Adipocyte (in vitro differentiated cells): Measurements from ENCODE around the gene HPSE2.
"Not testable (repeated sequence)": the region's sequence is repeated elsewhere in the genome, so short reads cannot be mapped to it uniquely, and the experiment has no call there.

Experiments used
- DNase-seq: peaks from one replicate; pipeline ENCODE4 v3.0.0-alpha.2; 2015; ENCODE audit warnings: low read depth
- H3K27me3 ChIP-seq: replicated peaks from 2 replicates; pipeline ENCODE4 v1.7.0; 2013; ENCODE audit warnings: mild to moderate bottlenecking, low read length, moderate library complexity; ENCODE audit not compliant: control insufficient read depth, insufficient read depth
- H3K36me3 ChIP-seq: 2 replicates; pipeline ENCODE4 v1.7.0; 2013; ENCODE audit warnings: low read length, mild to moderate bottlenecking, moderate library complexity; ENCODE audit not compliant: control insufficient read depth, insufficient read depth, severe bottlenecking
- H3K4me1 ChIP-seq: 2 replicates; pipeline ENCODE4 v1.7.0; 2013; ENCODE audit warnings: mild to moderate bottlenecking, low read length, moderate library complexity; ENCODE audit not compliant: control insufficient read depth, insufficient read depth
- H3K4me3 ChIP-seq: 2 replicates; pipeline ENCODE4 v1.7.0; 2013; ENCODE audit warnings: mild to moderate bottlenecking, low read length, moderate library complexity
- H3K9ac ChIP-seq: 2 replicates; pipeline ENCODE4 v1.7.0; 2013; ENCODE audit warnings: mild to moderate bottlenecking, low read length, moderate library complexity
- H3K9me3 ChIP-seq: 2 replicates; pipeline ENCODE4 v1.7.0; 2013; ENCODE audit warnings: mild to moderate bottlenecking, low read length, moderate library complexity; ENCODE audit not compliant: control insufficient read depth

HPSE2 gene

DNA sequence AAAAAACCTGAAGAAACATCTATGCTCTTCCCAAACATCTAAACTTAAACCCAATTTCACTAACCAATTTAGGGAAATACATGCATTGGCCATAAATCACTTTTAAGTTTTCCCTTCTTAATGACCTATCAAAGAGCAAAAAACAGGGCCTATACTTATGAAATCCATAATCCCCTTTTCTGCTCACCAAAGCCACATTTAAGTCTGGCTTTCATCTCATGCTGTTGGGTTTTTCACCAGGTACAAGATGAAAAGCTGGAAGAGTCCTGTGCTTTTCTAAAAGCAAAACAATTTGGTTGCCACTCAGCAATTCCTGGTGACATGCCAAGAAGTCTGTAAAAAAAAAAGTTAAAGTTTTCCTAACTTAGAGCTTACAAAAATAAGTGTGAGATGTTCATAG, 92.6 kb downstream of the HPSE2 start:
- Histone ChIP-seq H3K9ac (no peak overlapping the region), H3K36me3 (no peaks in the 10 kb centered on the region), H3K9me3 (no peaks in the 10 kb centered on the region), H3K4me3 (no peak overlapping the region), H3K27me3 (no peaks in the 10 kb centered on the region), H3K4me1 (no peaks in the 10 kb centered on the region)
- no peak for DNase-seq

DNA sequence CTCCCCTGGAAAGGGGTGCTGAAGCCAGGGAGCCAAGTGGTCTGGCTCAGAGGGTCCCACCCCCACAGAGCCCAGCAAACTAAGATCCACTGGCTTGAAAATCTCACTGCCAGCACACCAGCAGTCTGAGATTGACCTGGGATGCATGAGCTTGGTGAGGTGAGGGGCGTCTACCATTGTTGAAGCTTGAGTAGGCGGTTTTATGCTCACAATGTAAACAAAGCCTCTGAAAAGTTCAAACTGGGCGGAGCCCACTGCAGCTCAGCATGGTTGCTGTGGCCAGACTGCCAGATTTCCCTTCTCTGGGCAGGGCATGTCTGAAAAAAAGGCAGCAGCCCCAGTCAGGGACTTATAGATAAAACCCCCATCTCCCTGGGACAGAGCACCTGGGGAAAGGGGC, 102.8 kb downstream of the HPSE2 start:
- H3K9me3 ChIP-seq, DNase-seq, H3K4me1 ChIP-seq, H3K36me3 ChIP-seq, H3K4me3 ChIP-seq, H3K27me3 ChIP-seq, H3K9ac ChIP-seq: not testable (repeated sequence)

- Histone ChIP-seq H3K9ac (no peak overlapping the region), H3K9me3 (peaks cover 5% of the 10 kb centered on the region), H3K4me1 (no peaks in the 10 kb centered on the region), H3K36me3 (no peaks in the 10 kb centered on the region), H3K27me3 (no peaks in the 10 kb centered on the region), H3K4me3 (no peak overlapping the region)
- DNase-seq = no peak
Observed at GRCh38 chr10:99125879-99126278, 109.8 kb downstream of the HPSE2 start.

DNA sequence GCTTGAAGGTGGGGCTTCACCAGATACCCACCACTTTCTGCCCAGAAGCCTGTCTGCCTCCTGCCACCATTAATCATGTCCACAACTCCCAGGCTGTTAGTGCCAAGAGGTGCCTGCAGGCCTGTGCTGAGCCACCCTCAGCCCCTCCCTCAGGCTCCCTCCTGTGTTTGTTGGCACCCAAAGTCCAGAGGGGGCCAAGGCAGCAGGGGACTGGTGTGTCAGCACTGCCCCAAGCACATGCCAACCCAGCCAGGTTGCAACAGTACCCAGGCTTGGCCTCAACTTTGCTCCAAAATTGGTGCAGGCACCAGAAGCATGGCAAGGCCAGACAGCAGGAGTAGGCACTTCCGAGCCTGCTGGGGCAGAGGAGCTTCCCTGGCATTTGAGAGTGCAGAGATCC, 111.3 kb downstream of the HPSE2 start:
- Histone ChIP-seq H3K9ac (no peak overlapping the region), H3K4me1 (no peaks in the 10 kb centered on the region), H3K27me3 (no peaks in the 10 kb centered on the region), H3K4me3 (no peak overlapping the region), H3K9me3 (peaks cover 8% of the 10 kb centered on the region), H3K36me3 (no peaks in the 10 kb centered on the region)
- no peak for DNase-seq

DNA sequence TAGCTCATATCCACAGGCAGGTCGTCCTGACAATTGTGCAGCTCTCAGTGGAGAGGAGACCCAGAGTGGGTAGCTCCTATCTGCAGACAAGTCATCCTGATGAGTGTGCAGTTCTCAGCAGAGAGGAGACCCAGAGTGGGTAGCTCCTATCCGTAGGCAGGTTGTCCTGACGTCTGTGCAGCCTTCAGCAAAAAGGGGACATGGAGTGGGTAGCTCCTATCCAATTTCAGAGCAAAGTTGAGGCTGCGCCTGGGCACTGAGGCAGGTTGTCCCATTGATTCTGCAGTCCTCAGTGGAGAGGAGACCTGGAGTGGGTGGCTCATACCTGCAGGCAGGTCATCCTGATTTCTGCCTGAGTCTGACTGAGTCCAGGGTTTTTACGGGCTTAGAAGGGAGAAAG, 111.8 kb downstream of the HPSE2 start:
- H3K4me1 ChIP-seq = no peaks in the 10 kb centered on the region
- H3K36me3 ChIP-seq = no peaks in the 10 kb centered on the region
- no peak overlapping the region for H3K4me3 ChIP-seq
- no peak for DNase-seq
- no peaks in the 10 kb centered on the region for H3K27me3 ChIP-seq
- peaks cover 9% of the 10 kb centered on the region for H3K9me3 ChIP-seq
- H3K9ac ChIP-seq = no peak overlapping the region

- no peak for DNase-seq
- H3K4me1 ChIP-seq = no peaks in the 10 kb centered on the region
- no peak overlapping the region for H3K4me3 ChIP-seq
- H3K9me3 ChIP-seq = peaks cover 9% of the 10 kb centered on the region
- no peak overlapping the region for H3K9ac ChIP-seq
- no peaks in the 10 kb centered on the region for H3K27me3 ChIP-seq
- no peaks in the 10 kb centered on the region for H3K36me3 ChIP-seq
Observed at GRCh38 chr10:99123336-99123735, 112.3 kb downstream of the HPSE2 start.

DNA sequence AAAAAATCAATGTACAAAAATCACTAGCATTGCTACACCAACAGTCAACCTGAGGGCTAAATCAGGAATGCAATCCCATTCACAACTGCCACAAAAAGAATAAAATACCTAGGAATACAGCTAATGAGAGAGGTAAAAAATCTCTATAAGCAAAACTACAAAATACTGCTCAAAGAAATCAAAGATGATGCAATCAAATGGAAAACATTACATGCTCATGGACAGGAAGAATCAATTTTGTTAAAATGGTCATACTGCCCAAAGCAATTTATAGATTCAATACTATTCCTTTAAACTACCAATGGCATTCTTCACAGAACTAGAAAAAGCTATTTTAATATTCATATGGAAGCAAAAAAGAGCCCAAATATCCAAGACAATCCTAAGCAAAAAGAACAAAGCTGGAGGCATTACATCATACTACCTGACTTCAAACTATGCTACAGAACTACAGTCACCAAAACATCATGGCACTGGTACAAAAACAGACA, 116.3 kb downstream of the HPSE2 start:
- H3K4me1 ChIP-seq = no peaks in the 10 kb centered on the region
- no peak for DNase-seq
- H3K36me3 ChIP-seq = no peaks in the 10 kb centered on the region
- H3K9me3 ChIP-seq = peaks cover 3% of the 10 kb centered on the region
- no peak overlapping the region for H3K4me3 ChIP-seq
- no peaks in the 10 kb centered on the region for H3K27me3 ChIP-seq
- no peak overlapping the region for H3K9ac ChIP-seq

- DNase-seq = no peak
Observed at GRCh38 chr10:99115703-99116102, 119.9 kb downstream of the HPSE2 start.

DNA sequence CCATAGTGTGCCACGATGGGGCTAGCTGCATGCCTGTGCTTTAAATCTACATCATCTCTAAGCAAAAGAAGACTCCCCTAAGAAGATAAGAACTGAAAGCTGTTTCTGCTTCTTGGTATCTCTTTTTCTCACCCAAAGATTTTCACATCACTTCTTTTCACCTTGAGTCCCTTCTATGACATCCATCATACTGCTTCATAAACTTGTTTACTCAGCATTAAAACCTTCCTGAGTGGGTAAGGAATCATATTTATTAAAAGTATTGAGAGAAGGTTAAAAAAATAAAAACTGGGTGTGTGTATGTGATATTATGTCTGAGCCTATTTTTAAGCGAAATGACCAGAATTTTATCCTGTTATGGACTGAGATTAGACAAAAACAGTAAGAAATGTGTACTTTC, 150.3 kb downstream of the HPSE2 start:
- Histone ChIP-seq H3K4me1 (no peaks in the 10 kb centered on the region), H3K4me3 (no peak overlapping the region), H3K36me3 (no peaks in the 10 kb centered on the region), H3K9me3 (no peaks in the 10 kb centered on the region), H3K27me3 (no peaks in the 10 kb centered on the region), H3K9ac (no peak overlapping the region)
- no peak for DNase-seq

More at GRCh38 chr10:99115703-99116102, 119.9 kb downstream of the HPSE2 start:
- Histone ChIP-seq H3K27me3 (no peaks in the 10 kb centered on the region), H3K36me3 (no peaks in the 10 kb centered on the region), H3K9ac (no peak overlapping the region), H3K4me1 (no peaks in the 10 kb centered on the region), H3K9me3 (peaks cover 3% of the 10 kb centered on the region), H3K4me3 (no peak overlapping the region)

DNA sequence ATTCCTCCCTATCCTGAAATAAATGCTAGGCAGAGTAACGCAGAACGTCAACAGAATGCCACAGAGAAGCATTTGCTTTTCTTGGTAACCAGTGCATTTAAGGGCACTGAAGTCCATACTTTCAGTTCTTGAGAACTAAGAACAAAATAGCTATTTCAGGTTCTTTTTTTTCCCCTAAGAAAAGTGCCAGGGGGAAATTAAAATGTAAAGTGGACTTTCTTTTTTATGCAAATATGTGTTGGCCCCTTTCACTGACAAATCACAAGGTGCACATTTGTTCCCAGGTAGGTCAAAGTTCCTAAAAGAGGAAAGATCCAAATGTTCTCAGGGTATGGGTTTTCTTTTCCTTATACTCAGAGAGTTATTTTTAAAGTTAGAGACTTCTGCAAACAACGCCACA, 151.5 kb downstream of the HPSE2 start:
- no peaks in the 10 kb centered on the region for H3K4me1 ChIP-seq
- no peaks in the 10 kb centered on the region for H3K27me3 ChIP-seq
- no peak overlapping the region for H3K9ac ChIP-seq
- DNase-seq = no peak
- no peaks in the 10 kb centered on the region for H3K9me3 ChIP-seq
- H3K36me3 ChIP-seq = no peaks in the 10 kb centered on the region
- H3K4me3 ChIP-seq = no peak overlapping the region

DNA sequence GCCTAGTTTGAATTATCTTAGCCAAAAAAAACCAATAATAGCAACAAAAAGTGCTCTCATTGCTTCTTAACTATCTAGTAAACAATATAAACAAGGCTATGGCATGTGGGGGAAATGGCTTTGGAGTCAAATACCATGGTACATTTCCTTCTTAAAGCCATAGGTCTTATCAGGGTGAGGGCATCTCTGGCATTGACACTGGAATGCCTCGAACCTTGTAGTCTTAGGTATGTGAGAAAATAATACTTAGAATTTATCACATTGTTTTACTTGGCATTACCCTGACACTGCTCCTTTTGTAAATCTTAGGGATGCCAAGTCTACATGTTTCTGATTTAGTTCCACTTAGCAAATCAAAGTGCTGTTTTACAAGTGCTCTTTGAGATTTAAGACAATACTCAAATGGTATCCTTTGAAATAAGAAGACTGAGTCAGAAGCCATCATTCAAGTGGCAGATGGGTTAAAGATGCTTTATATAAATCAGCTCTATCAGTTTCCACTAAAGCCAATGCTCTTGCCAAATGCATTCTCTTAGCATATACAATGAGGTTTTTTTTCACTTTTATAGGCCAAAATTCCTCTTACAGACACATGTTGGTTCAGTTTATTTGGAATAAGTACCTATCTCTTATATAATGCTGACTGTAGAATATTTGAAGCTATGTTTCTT, 155.2 kb downstream of the HPSE2 start:
- H3K9me3 ChIP-seq = no peaks in the 10 kb centered on the region
- no peak for DNase-seq

GRCh38 chr10:99062591-99062990, 173.1 kb downstream of the HPSE2 start:
- no peaks in the 10 kb centered on the region for H3K36me3 ChIP-seq
- H3K4me1 ChIP-seq = no peaks in the 10 kb centered on the region
- DNase-seq = no peak
- no peak overlapping the region for H3K4me3 ChIP-seq
- no peaks in the 10 kb centered on the region for H3K27me3 ChIP-seq
- peaks cover 3% of the 10 kb centered on the region for H3K9me3 ChIP-seq
- H3K9ac ChIP-seq = no peak overlapping the region

More for the DNA sequence above, 155.2 kb downstream of the HPSE2 start:
- H3K36me3 ChIP-seq = no peaks in the 10 kb centered on the region
- H3K9ac ChIP-seq = no peak overlapping the region
- no peaks in the 10 kb centered on the region for H3K4me1 ChIP-seq
- no peaks in the 10 kb centered on the region for H3K27me3 ChIP-seq
- H3K4me3 ChIP-seq = no peak overlapping the region
